Upper lobe of left lung (tissue), 6 donors: Measurements from ENCODE around the gene ST3GAL2. TPM values are rescaled to one million over a fixed set of nuclear protein-coding genes. Genes with fewer than 3 reads are reported as not detected.

ENCODE experiments used
- ATAC-seq, 2 donors: fragments of 200-7000 bp; cut with Tn5 transposase; one replicate each; pipeline ENCODE4 v1.9.1; 2022; ENCODE audit warnings: mild to moderate bottlenecking in 2 of 2, moderate library complexity in 2 of 2; ENCODE audit not compliant: low FRiP score in 2 of 2
- DNase-seq, 2 donors: peaks; one replicate each; pipeline ENCODE4 v3.0.0-alpha.2; 2019 to 2020
- H3K27ac ChIP-seq, 4 donors: fragments of 200-600 bp; sonication (generic); one replicate each; pipeline ENCODE4 v1.5.1; 2016 to 2019
- H3K27me3 ChIP-seq, 4 donors: fragments of 200-600 bp; sonication (generic); one replicate each; pipeline ENCODE4 v1.5.1; 2017 to 2019
- H3K36me3 ChIP-seq, 4 donors: fragments of 200-600 bp; sonication (generic); one replicate each; pipeline ENCODE4 v1.5.1; 2016 to 2019
- H3K4me1 ChIP-seq, 4 donors: fragments of 200-600 bp; sonication (generic); one replicate each; pipeline ENCODE4 v1.5.1; 2018 to 2019
- H3K4me3 ChIP-seq, 4 donors: fragments of 200-600 bp; sonication (generic); one replicate each; pipeline ENCODE4 v1.5.1; 2017 to 2019; ENCODE audit warnings: mild to moderate bottlenecking in 2 of 4, moderate library complexity in 1 of 4
- H3K9me3 ChIP-seq, 4 donors: fragments of 200-600 bp; sonication (generic); one replicate each; pipeline ENCODE4 v1.5.1; 2018 to 2019
- EP300 ChIP-seq, 4 donors: sonication (generic); formaldehyde crosslinking; IDR thresholded peaks; one replicate each; pipeline ENCODE4 v1.5.1; 2017; ENCODE audit warnings: antibody characterized with exemption in 4 of 4, control low read depth in 2 of 4
- POLR2A ChIP-seq, 4 donors: fragments of 450-650 bp; IDR thresholded peaks; one replicate each; pipeline ENCODE4 v1.5.1; 2016 to 2017; ENCODE audit warnings: antibody characterized with exemption in 4 of 4, mild to moderate bottlenecking in 2 of 4
- POLR2AphosphoS5 ChIP-seq, 2 donors: sonication (generic); formaldehyde crosslinking; IDR thresholded peaks; one replicate each; pipeline ENCODE4 v1.5.1; 2017; ENCODE audit warnings: antibody characterized with exemption in 2 of 2
- WGBS, 2 donors: methylation state at CpG; one replicate each; pipeline ENCODE4 v1.1.5; 2017 to 2018; 5-methylcytosine and 5-hydroxymethylcytosine counted together
- total RNA-seq, 6 donors: library from RNA; depleted of rRNA in 4 of 6; stranded (reverse); fragments of >200 nt in 4 of 6; gene quantifications; one replicate each; pipeline versions ENCODE4 v1.1.0 to v1.2.1, GENCODE V29; 2016 to 2021
- TF ChIP-seq, protein P1 (sequence below), 6 experiments: fragments of 450-650 bp in 4 of 6; fragments of 200-600 bp in 2 of 6; sonication (generic) in 2 of 6; IDR thresholded peaks; one replicate each; pipeline ENCODE4 v1.5.1; 2016 to 2019; ENCODE audit warnings: antibody characterized with exemption in 6 of 6
- donor health status: DM: no; HTN: no; CAD: no; lungs with moderate emphysema.
- donor health status: DM: no; HTN: yes; CAD: no; lungs with severe emphysema.

The ST3GAL2 gene
- total RNA-seq, 6 donors from 2014 or later = 12.5 to 50.3 (median 26.1) TPM

DNA sequence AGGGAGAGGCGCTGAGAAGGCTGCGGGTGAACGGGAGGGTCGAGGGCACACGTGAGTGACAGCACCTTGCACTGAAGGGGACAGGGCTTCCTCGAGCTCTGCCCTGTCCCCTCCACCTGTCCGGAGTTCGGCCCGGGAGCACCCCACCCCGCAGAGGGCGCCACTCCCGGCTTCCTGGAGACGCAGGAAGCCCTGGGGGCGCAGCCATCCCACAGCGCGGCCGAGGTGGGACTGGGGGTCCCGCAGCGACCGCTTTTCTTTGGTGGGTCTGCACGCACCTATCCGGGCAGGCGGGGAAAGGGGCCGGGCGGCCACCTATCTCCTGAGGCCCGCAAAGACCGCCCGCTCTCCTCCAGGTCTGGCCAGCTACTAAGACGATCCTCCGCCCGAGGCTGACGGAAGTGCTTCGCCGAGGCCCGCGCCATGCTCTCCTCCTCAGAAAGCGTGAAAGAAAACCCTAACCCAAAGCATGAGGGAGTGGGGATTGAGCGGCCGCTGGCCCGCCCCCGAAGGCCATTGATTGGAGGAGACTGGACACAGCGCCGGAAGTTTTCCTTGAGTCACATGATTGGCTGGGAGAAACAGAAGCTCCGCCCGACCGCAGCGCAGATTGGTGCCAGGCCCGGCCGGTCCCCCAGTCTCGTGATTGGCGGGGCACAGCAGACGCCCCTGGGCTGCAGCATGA is 57.8 kb downstream of the ST3GAL2 start:
- DNase-seq = peak; percentile 96 to 98
- H3K27ac ChIP-seq = peak overlapping the region; percentile 76 to 89 (median 84)
- peak; percentile 98 for ATAC-seq
- H3K36me3 ChIP-seq = peaks cover under 1 to 10% (median 7%) of the 10 kb centered on the region in 4 donors
- H3K4me3 ChIP-seq = peak overlapping the region; percentile 67 to 82 (median 74)
- H3K27me3 ChIP-seq = no peaks in the 10 kb centered on the region
- TF ChIP-seq POLR2AphosphoS5 (IDR thresholded peaks at IDR 0.05) (peak; percentile 58 to 79), EP300 (IDR thresholded peaks at IDR 0.05) (no peak), POLR2A (IDR thresholded peaks at IDR 0.05) (peak in 3 of 4 donors; percentile 47 to 78 (median 61))
- TF ChIP-seq, protein P1, sequence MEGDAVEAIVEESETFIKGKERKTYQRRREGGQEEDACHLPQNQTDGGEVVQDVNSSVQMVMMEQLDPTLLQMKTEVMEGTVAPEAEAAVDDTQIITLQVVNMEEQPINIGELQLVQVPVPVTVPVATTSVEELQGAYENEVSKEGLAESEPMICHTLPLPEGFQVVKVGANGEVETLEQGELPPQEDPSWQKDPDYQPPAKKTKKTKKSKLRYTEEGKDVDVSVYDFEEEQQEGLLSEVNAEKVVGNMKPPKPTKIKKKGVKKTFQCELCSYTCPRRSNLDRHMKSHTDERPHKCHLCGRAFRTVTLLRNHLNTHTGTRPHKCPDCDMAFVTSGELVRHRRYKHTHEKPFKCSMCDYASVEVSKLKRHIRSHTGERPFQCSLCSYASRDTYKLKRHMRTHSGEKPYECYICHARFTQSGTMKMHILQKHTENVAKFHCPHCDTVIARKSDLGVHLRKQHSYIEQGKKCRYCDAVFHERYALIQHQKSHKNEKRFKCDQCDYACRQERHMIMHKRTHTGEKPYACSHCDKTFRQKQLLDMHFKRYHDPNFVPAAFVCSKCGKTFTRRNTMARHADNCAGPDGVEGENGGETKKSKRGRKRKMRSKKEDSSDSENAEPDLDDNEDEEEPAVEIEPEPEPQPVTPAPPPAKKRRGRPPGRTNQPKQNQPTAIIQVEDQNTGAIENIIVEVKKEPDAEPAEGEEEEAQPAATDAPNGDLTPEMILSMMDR (IDR thresholded peaks at IDR 0.05) = peak in 3 of 6 experiments; percentile 10 to 37 (median 12)
- 0 to 2% methylated on average over 11 to 37 of the region's 52 CpGs for WGBS, 2 donors
- H3K9me3 ChIP-seq = no peaks in the 10 kb centered on the region
- H3K4me1 ChIP-seq = peaks cover 14 to 30% (median 16%) of the 10 kb centered on the region in 4 donors

DNA sequence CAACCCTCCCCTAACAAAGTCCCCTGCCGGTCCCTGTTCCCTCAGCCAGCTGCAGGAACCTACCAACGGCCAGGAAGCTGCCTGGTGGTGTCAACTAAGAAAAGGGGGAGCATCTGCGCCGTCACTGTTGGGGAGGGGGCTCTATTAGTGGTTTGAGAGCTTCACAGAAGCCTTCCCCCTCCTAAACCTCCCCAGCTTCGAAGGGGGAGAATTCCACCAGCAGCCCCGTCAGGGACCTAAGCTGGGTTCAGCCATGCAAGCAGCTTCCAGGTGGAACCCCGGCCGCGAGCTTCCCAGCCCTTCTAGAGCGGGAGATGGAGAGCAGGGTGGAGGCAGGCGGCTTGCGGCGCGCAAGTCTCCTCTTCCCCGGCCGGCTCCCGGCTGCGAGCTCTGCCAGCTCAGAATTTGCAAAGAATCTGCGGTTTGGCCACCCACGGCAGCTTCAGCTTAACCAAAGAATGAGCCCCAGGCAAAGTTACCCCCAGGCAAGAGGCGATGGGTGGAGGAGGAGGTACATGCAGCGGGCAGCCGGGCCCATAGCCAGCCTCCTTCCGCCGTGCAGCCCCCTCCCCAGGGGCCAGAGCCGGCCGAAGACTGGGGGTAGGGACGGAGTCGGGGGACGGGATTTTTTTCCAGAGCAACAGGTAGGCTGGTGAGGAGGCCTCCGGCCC is 58.5 kb downstream of the ST3GAL2 start:
- H3K27me3 ChIP-seq = no peaks in the 10 kb centered on the region
- peak; percentile 38 to 88 for DNase-seq
- peaks cover 5 to 16% (median 8%) of the 10 kb centered on the region in 4 donors for H3K36me3 ChIP-seq
- peak; percentile 54 to 73 for ATAC-seq
- H3K9me3 ChIP-seq = no peaks in the 10 kb centered on the region
- TF ChIP-seq, protein P1 (IDR thresholded peaks at IDR 0.05) = no peak
- TF ChIP-seq POLR2A (IDR thresholded peaks at IDR 0.05) = peak in 2 of 4 donors; percentile 9 to 11
- peak overlapping the region; percentile 76 to 89 (median 84) for H3K27ac ChIP-seq
- H3K4me1 ChIP-seq = peaks cover 14 to 30% (median 16%) of the 10 kb centered on the region in 4 donors
- 0 to 1% methylated on average over 1 to 27 of the region's 31 CpGs for WGBS, 2 donors
- peak overlapping the region; percentile 67 to 82 (median 74) for H3K4me3 ChIP-seq

DNA sequence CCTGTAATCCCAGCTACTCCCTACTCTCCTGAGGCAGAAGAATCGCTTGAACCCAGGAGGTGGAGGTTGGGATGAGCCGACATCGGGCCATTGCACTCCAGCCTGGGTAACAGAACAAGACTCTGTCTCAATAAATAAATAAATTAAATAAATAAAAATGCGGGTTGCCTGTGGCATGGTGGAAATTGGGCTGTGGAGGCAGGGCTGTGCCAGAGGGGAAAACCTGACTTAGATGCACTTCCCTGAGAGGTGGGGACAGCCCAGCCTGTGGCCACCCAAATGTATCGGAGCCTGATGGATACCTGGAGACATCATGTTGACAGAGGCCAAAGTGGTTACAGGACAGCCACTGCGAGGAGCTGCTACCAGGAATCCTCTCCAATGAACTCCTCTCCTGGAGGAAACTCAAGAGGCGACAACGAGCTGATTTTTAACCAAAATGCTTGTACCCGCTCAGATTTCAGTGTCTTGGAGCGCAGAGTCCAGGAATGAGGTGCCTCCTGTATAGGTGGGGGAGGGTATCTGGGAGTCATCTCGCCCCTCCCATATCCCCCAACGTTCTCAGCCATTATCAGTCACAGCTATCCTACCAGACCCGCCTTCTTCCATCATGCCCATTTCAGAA is 59.9 kb downstream of the ST3GAL2 start:
- no peak for ATAC-seq
- Histone ChIP-seq H3K27me3 (no peaks in the 10 kb centered on the region), H3K9me3 (no peaks in the 10 kb centered on the region), H3K4me3 (no peak overlapping the region), H3K27ac (peak overlapping the region in 1 of 4 donors; percentile 89), H3K4me1 (peaks cover 14 to 30% (median 16%) of the 10 kb centered on the region in 4 donors), H3K36me3 (peaks cover 5 to 24% (median 8%) of the 10 kb centered on the region in 4 donors)
- 80 to 86% methylated on average over 13 of the region's 13 CpGs for WGBS, 2 donors
- no peak for DNase-seq
- TF ChIP-seq POLR2A (IDR thresholded peaks at IDR 0.05) = no peak
- no peak for TF ChIP-seq EP300 (IDR thresholded peaks at IDR 0.05)
- TF ChIP-seq, protein P1 (IDR thresholded peaks at IDR 0.05) = no peak
- TF ChIP-seq POLR2AphosphoS5 (IDR thresholded peaks at IDR 0.05) = no peak

DNA sequence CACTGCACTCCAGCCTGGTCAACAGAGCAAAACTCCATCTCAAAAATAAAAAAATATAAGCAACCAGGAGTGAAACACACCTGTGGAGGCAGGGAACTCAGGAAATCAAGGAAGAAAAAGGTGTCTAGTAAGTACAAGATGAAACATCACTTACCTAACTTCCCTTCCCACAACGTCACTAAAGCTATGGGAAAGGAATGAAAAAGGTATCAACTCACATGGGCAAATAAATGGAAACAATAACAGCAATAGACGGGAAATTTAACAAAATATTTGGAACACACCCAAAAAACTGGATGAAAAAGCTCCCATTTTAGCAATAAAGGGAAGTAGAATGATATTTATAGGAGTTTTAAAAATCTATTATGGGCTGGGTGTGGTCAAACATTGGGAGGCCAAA is 61.1 kb downstream of the ST3GAL2 start:
- no peak overlapping the region for H3K4me3 ChIP-seq
- no peak for ATAC-seq
- H3K9me3 ChIP-seq = no peaks in the 10 kb centered on the region
- H3K36me3 ChIP-seq = peaks cover 5 to 36% (median 14%) of the 10 kb centered on the region in 4 donors
- no peak for DNase-seq
- H3K27ac ChIP-seq = no peak overlapping the region
- 72 to 78% methylated on average over 2 of the region's 2 CpGs for WGBS, 2 donors
- peaks cover 14 to 30% (median 16%) of the 10 kb centered on the region in 4 donors for H3K4me1 ChIP-seq
- no peaks in the 10 kb centered on the region for H3K27me3 ChIP-seq
- no peak for TF ChIP-seq POLR2A (IDR thresholded peaks at IDR 0.05)
- no peak for TF ChIP-seq EP300 (IDR thresholded peaks at IDR 0.05)
- no peak for TF ChIP-seq POLR2AphosphoS5 (IDR thresholded peaks at IDR 0.05)
- TF ChIP-seq, protein P1 (IDR thresholded peaks at IDR 0.05) = no peak
